ENCODE results near the gene KRTAP9-8. TPM values are rescaled to one million over a fixed set of nuclear protein-coding genes. Genes with fewer than 3 reads are reported as not detected.
"Not testable (repeated sequence)": the region's sequence is repeated elsewhere in the genome, so short reads cannot be mapped to it uniquely, and the experiment has no call there.

Gene KRTAP9-8
- total RNA-seq, 1 donor from 2014 or later, result not detected

- no peak overlapping the region for H3K4me3 ChIP-seq
- DNase-seq, result no peak
- no peaks in the 10 kb centered on the region for H3K36me3 ChIP-seq
- H3K27ac ChIP-seq (replicated peaks), result no peak overlapping the region
- TF ChIP-seq CTCF (IDR thresholded peaks at IDR 0.05; ENCODE audit: borderline replicate concordance), result no peak
- peaks cover 17% of the 10 kb centered on the region for H3K27me3 ChIP-seq (ENCODE audit: low read depth)
- no peaks in the 10 kb centered on the region for H3K9me3 ChIP-seq (replicated peaks)
- intact Hi-C loops (cut with micrococcal nuclease), result no loop called here
- no peaks in the 10 kb centered on the region for H3K4me1 ChIP-seq
These were observed 29.9 kb downstream of the KRTAP9-8 start for GRCh38 chr17:41267711-41268110.

DNA sequence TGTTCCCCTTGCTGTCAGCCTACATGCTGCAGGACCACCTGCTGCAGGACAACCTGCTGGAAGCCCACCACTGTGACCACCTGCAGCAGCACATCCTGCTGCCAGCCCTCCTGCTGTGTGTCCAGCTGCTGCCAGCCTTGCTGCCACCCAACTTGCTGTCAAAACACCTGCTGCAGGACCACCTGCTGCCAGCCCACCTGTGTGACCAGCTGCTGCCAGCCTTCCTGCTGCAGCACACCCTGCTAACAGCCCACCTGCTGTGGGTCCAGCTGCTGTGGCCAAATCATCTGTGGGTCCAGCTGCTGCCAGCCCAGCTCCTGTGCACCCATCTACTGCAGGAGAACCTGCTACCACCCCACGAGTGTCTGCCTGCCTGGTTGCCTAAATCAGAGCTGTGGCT lies 33.5 kb downstream of the KRTAP9-8 start:
- H3K27me3 ChIP-seq (ENCODE audit: low read depth); DNase-seq; H3K36me3 ChIP-seq; H3K4me1 ChIP-seq; H3K9me3 ChIP-seq (replicated peaks); H3K27ac ChIP-seq (replicated peaks); intact Hi-C loops (cut with micrococcal nuclease); H3K4me3 ChIP-seq: not testable (repeated sequence)

GRCh38 chr17:41271858-41272257 lies 34.1 kb downstream of the KRTAP9-8 start:
- Histone ChIP-seq H3K27ac (replicated peaks) (no peak overlapping the region), H3K27me3 (ENCODE audit: low read depth) (peaks cover 12% of the 10 kb centered on the region), H3K36me3 (no peaks in the 10 kb centered on the region), H3K9me3 (replicated peaks) (no peaks in the 10 kb centered on the region), H3K4me1 (no peaks in the 10 kb centered on the region), H3K4me3 (no peak overlapping the region)
- intact Hi-C loops (cut with micrococcal nuclease), result no loop called here
- DNase-seq, result no peak
- TF ChIP-seq CTCF (IDR thresholded peaks at IDR 0.05; ENCODE audit: borderline replicate concordance), result no peak

GRCh38 chr17:41275648-41276190 lies 37.9 kb downstream of the KRTAP9-8 start, which contains the start of gene KRTAP9-7:
Gene KRTAP9-7 (plus strand): TSS chr17:41275698. CDS start chr17:41275698, 0 bp downstream.
- H3K27ac ChIP-seq (replicated peaks); DNase-seq; H3K4me1 ChIP-seq; H3K4me3 ChIP-seq; H3K9me3 ChIP-seq (replicated peaks); intact Hi-C loops (cut with micrococcal nuclease); H3K36me3 ChIP-seq: not testable (repeated sequence)
- H3K27me3 ChIP-seq (ENCODE audit: low read depth), result peaks cover 30% of the 10 kb centered on the region

DNA sequence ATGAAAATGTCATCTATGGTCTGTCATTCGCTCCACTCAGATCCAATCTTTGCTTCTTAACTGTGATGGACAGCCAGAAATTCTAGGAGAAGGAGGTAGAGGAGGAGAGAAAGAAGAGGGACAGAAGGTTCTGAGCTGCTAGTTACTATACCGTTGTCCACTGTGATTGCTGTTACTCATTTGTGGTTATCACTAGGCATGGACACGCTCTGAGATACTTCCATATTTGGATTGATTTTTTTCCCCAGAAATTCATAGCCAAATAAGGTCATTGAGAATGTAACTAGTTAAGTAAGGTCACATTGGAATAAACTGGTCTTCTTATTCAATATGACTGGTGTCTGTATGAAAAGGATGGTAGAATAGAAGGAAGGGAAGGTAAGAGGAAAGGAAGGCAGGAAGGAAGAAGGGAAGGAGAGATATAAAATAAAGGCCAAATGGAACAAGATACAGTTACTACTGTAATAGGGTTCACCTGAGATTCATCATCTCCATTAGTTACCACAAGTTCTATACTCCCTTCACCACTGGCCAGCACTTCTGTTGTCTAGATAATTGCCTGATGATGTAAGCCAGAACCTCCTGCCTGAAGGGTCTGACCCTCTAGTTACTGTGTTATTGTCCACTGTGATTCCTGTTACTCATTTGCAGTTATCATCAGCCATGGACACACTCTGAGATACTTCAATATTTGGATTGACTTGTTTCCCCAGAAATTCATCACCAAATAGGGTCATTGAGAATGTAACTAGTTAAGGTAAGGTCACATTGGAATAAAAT lies 40.6 kb downstream of the KRTAP9-8 start:
- no peak for DNase-seq
- no peak for TF ChIP-seq CTCF (IDR thresholded peaks at IDR 0.05; ENCODE audit: borderline replicate concordance)
- H3K9me3 ChIP-seq (replicated peaks), result peaks cover 6% of the 10 kb centered on the region
- no peak overlapping the region for H3K27ac ChIP-seq (replicated peaks)
- peaks cover 50% of the 10 kb centered on the region for H3K27me3 ChIP-seq (ENCODE audit: low read depth)
- intact Hi-C loops (cut with micrococcal nuclease), result no loop called here
- no peak overlapping the region for H3K4me3 ChIP-seq
- H3K4me1 ChIP-seq, result no peaks in the 10 kb centered on the region
- H3K36me3 ChIP-seq, result no peaks in the 10 kb centered on the region

DNA sequence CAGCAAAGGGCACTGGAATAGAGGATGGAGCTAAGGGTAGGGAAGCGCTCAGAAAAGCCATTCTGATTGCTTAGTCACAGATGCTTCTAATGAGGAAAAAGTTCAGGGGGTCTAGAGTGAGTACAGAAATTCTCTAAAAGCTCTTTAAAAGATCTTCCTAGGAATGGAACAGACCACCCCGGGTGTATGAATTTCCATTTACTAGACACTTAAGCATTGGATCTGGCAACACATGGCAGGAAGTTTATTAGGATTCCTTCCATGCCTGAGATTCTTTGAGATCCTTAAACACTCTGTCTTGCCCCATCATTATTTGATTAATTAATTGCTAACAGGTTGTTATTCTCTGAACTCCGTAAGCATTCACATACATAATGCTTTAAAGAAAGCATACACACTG lies 46.2 kb downstream of the KRTAP9-8 start:
- no peaks in the 10 kb centered on the region for H3K36me3 ChIP-seq
- no peak for DNase-seq
- H3K27ac ChIP-seq (replicated peaks), result no peak overlapping the region
- H3K27me3 ChIP-seq (ENCODE audit: low read depth), result peaks cover 62% of the 10 kb centered on the region
- intact Hi-C loops (cut with micrococcal nuclease), result no loop called here
- H3K9me3 ChIP-seq (replicated peaks), result peaks cover 6% of the 10 kb centered on the region
- no peak overlapping the region for H3K4me3 ChIP-seq
- TF ChIP-seq CTCF (IDR thresholded peaks at IDR 0.05; ENCODE audit: borderline replicate concordance), result no peak
- H3K4me1 ChIP-seq, result no peaks in the 10 kb centered on the region
